Kidney (tissue), 14 donors: Measurements from ENCODE around the gene OSBPL10. TPM values are rescaled to one million over a fixed set of nuclear protein-coding genes. Genes with fewer than 3 reads are reported as not detected.

Experiments used
- DNase-seq, 5 donors: peaks; one replicate each; pipeline ENCODE4 v3.0.0-alpha.2; 2013 to 2020
- FAIRE-seq: peaks from 2 replicates; lab custom pipeline; 2012; peaks lifted over from hg19 to GRCh38; lab: Jason Lieb, UNC
- H3K27ac ChIP-seq, 2 donors: one replicate each; pipeline ENCODE4 v1.7.0; 2013; ENCODE audit warnings: low read depth in 2 of 2, low read length in 2 of 2, inconsistent platforms in 1 of 2
- H3K27me3 ChIP-seq: one replicate; pipeline ENCODE4 v1.7.1; 2013; ENCODE audit warnings: low read length, inconsistent platforms; ENCODE audit not compliant: control insufficient read depth, insufficient read depth
- H3K36me3 ChIP-seq, 3 donors: one replicate each; pipeline versions ENCODE4 v1.7.0 to v1.7.1; 2013; ENCODE audit warnings: low read length in 3 of 3, control low read depth in 1 of 3, inconsistent platforms in 1 of 3; ENCODE audit not compliant: insufficient read depth in 3 of 3, control insufficient read depth in 2 of 3
- H3K4me1 ChIP-seq, 3 donors: one replicate each; pipeline versions ENCODE4 v1.7.0 to v1.7.1; 2013; ENCODE audit warnings: low read length in 3 of 3, inconsistent platforms in 1 of 3, low read depth in 1 of 3; ENCODE audit not compliant: control insufficient read depth in 2 of 3, insufficient read depth in 2 of 3
- H3K4me3 ChIP-seq, 3 donors: one replicate each; pipeline versions ENCODE4 v1.7.0 to v1.8.1; 2013; ENCODE audit warnings: low read length in 3 of 3, control low read depth in 1 of 3, inconsistent platforms in 1 of 3
- H3K9ac ChIP-seq, 3 donors: one replicate each; pipeline versions ENCODE4 v1.7.0 to v1.7.1; 2013; ENCODE audit warnings: low read length in 3 of 3, control low read depth in 1 of 3, inconsistent platforms in 1 of 3
- H3K9me3 ChIP-seq, 3 donors: one replicate each; pipeline versions ENCODE4 v1.7.0 to v1.7.1; 2013; ENCODE audit warnings: low read length in 3 of 3, control low read depth in 1 of 3, inconsistent platforms in 1 of 3; ENCODE audit not compliant: control insufficient read depth in 2 of 3, insufficient read depth in 1 of 3
- intact Hi-C: fragments of 100-400 bp; cut with DNase I; formaldehyde crosslinking; loops from one replicate; pipeline ENCODE4 v1.11.1; 2022
- polyA plus RNA-seq: library from polyadenylated mRNA; stranded (reverse); fragments of 350-450 nt; fragmentation: Illumina TruSeq; extraction: RNeasy Lipid Tissue Mini Kit (QIAGEN cat#74804); gene quantifications from one replicate; pipeline ENCODE4 v1.2.3, GENCODE V29; 2014; ENCODE audit warnings: low read depth, low replicate concordance; ENCODE audit not compliant: insufficient read depth
- total RNA-seq: library from RNA; stranded (reverse); fragmentation: NEBNext Ultra II Directional; extraction: Animal tissue kit (Norgen Biotek cat#: 25700); gene quantifications from one replicate; pipeline ENCODE4 v1.2.1, GENCODE V29; 2021
- TF ChIP-seq, protein P1 (sequence below): IDR thresholded peaks from 3 replicates; pipeline ENCODE4 v1.5.1; 2012; ENCODE audit warnings: mild to moderate bottlenecking, moderate library complexity, borderline replicate concordance; ENCODE audit not compliant: insufficient read depth; ENCODE audit errors: extremely low read depth
- donor health status: control.
- donor health status: control.
- donor health status: control.
- donor health status: control.
- donor health status: control.
- donor health status: DM: yes; HTN: yes; CAD: no.
- donor health status: Normal renal cell carcinoma (clear cell type).

The OSBPL10 gene
- total and polyA plus RNA-seq, 2 donors from 2014 or later: 11.8 to 89.3 TPM

DNA sequence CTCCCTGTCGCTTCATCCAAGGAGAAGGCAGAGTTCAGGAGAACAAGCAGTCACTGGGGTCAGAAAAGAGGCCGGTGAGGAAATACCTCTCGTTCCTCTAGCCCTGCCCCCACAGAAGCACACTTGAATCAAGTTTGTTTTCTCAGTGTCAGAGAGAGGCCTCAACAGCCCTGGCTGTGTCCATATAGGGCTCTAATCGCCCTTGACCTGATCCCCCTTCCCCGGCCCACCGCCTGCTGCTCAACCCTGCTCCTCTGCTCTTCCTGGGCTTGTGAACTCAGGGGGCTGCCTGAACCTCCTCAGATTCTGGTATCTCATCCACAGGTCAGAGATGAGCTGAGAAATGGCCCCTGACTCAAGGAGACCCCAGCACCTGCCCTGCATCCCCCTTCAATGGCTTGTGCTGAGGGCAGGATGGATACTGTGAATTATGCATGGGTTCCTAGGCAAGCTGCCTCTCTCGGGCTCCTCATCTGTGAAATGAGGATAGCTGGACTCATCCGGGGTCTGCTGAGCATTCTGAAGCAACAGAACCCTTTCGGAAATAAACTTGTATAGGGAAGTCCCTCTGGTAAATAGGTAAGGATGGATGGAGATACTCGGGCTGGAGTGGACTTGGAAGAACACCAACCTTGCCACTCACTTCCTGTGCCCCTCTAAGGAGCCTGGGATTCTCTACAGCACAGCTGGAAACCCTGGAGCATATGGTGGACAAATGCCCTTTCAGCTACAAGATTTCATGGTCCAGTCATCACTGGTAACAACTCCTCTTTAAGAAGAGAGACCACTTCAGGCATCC is 300.8 kb downstream of the OSBPL10 start:
- Histone ChIP-seq H3K27ac (no peak overlapping the region), H3K9me3 (no peaks in the 10 kb centered on the region), H3K27me3 (no peaks in the 10 kb centered on the region), H3K4me1 (peaks cover 0 to 2% (median 0%) of the 10 kb centered on the region in 3 donors), H3K9ac (no peak overlapping the region), H3K36me3 (peaks cover 0 to 14% (median 3%) of the 10 kb centered on the region in 3 donors), H3K4me3 (no peak overlapping the region)
- intact Hi-C loops: no loop called here
- no peak for FAIRE-seq
- DNase-seq: peak in 4 of 5 donors; percentile 36 to 77 (median 52)
- TF ChIP-seq, protein P1, sequence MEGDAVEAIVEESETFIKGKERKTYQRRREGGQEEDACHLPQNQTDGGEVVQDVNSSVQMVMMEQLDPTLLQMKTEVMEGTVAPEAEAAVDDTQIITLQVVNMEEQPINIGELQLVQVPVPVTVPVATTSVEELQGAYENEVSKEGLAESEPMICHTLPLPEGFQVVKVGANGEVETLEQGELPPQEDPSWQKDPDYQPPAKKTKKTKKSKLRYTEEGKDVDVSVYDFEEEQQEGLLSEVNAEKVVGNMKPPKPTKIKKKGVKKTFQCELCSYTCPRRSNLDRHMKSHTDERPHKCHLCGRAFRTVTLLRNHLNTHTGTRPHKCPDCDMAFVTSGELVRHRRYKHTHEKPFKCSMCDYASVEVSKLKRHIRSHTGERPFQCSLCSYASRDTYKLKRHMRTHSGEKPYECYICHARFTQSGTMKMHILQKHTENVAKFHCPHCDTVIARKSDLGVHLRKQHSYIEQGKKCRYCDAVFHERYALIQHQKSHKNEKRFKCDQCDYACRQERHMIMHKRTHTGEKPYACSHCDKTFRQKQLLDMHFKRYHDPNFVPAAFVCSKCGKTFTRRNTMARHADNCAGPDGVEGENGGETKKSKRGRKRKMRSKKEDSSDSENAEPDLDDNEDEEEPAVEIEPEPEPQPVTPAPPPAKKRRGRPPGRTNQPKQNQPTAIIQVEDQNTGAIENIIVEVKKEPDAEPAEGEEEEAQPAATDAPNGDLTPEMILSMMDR: no peak

DNA sequence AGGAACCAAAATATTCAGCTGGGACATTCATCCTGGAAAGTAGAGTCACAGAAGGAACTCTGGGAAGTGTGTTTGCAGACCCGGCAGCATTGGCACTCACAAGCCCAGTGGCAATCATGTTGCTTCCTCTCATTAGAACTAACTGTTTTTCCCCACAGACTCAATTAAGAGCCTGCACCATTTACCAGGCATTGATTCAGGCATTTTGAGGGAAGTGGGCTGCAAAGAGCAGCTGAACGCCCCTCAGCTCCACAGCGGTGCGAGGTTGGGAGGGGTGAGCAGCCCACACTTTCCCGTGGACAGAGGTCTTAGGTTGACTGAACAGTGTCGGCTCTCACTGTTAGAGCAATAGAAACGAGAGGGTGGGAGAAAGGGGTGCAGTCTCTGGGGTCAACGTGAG is 304.5 kb downstream of the OSBPL10 start:
- Histone ChIP-seq H3K4me3 (no peak overlapping the region), H3K27ac (no peak overlapping the region), H3K9ac (no peak overlapping the region), H3K27me3 (no peaks in the 10 kb centered on the region), H3K36me3 (no peaks in the 10 kb centered on the region), H3K4me1 (peaks cover 0 to 5% (median 0%) of the 10 kb centered on the region in 3 donors), H3K9me3 (no peaks in the 10 kb centered on the region)
- FAIRE-seq (no peak), DNase-seq (no peak)
- TF ChIP-seq, protein P1: no peak
- intact Hi-C loops: no loop called here

DNA sequence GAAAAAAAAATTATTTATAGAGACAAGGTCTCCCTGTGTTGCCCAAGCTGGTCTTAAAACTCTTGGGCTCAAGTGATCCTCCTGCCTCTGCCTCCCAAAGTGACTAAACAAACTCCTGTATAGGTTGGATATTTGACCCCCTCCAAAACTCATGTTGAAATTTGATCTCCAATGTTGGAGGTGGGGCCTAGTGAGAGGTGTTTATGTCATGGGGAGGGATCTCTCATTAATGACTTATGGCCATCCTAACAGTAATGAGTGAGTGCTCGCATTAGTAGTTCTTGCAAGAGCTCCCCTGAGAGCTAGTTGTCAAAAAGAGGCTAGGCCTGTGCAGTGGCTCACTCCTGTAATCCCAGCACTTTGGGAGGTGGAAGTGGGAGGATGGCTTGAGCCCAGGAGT is 307.1 kb downstream of the OSBPL10 start:
- Histone ChIP-seq H3K27ac (no peak overlapping the region), H3K4me1 (peaks cover 0 to 13% (median 5%) of the 10 kb centered on the region in 3 donors), H3K36me3 (no peaks in the 10 kb centered on the region), H3K27me3 (no peaks in the 10 kb centered on the region), H3K9me3 (no peaks in the 10 kb centered on the region), H3K9ac (no peak overlapping the region), H3K4me3 (no peak overlapping the region)
- TF ChIP-seq, protein P1: no peak
- FAIRE-seq (no peak), DNase-seq (no peak)
- intact Hi-C loops: no loop called here
